Trophoblast cell (in vitro differentiated cells and primary cell): ENCODE measurements around the gene HHAT.

Experiments
- DNase-seq, 2 donors: peaks; one replicate each; pipeline ENCODE4 v3.0.0-alpha.2; 2016
- H2AFZ ChIP-seq: 2 replicates; pipeline ENCODE4 v1.6.1; 2013; ENCODE audit warnings: low read length, moderate library complexity, mild to moderate bottlenecking; ENCODE audit not compliant: insufficient read depth, poor library complexity
- H2AK5ac ChIP-seq: 2 replicates; pipeline ENCODE4 v1.6.1; 2013; ENCODE audit warnings: mild to moderate bottlenecking, low read length
- H2BK120ac ChIP-seq: 2 replicates; pipeline ENCODE4 v1.6.1; 2013; ENCODE audit warnings: low read length, mild to moderate bottlenecking, moderate library complexity; ENCODE audit not compliant: insufficient read depth, poor library complexity
- H2BK12ac ChIP-seq: 2 replicates; pipeline ENCODE4 v1.6.1; 2013; ENCODE audit warnings: mild to moderate bottlenecking, low read length, moderate library complexity
- H2BK5ac ChIP-seq: 2 replicates; pipeline ENCODE4 v1.6.1; 2013; ENCODE audit warnings: low read length, low read depth, moderate library complexity, mild to moderate bottlenecking; ENCODE audit not compliant: poor library complexity
- H3K14ac ChIP-seq: 2 replicates; pipeline ENCODE4 v1.6.1; 2013; ENCODE audit warnings: mild to moderate bottlenecking, low read length
- H3K18ac ChIP-seq: 2 replicates; pipeline ENCODE4 v1.6.1; 2013; ENCODE audit warnings: mild to moderate bottlenecking, low read length
- H3K23ac ChIP-seq: 2 replicates; pipeline ENCODE4 v1.6.1; 2013; ENCODE audit warnings: low read length
- H3K27ac ChIP-seq: 2 replicates; pipeline ENCODE4 v1.5.1; 2013; ENCODE audit warnings: low read depth, mild to moderate bottlenecking, inconsistent platforms, low read length, moderate library complexity
- H3K27me3 ChIP-seq: 2 replicates; pipeline ENCODE4 v1.6.1; 2013; ENCODE audit warnings: inconsistent platforms, mild to moderate bottlenecking, low read length, moderate library complexity; ENCODE audit not compliant: insufficient read depth
- H3K36me3 ChIP-seq, 2 experiments: 1 replicate in 1 of 2; 2 replicates in 1 of 2; pipeline ENCODE4 v1.6.1; 2013; ENCODE audit warnings: low read length in 2 of 2, mild to moderate bottlenecking in 2 of 2, moderate library complexity in 1 of 2; ENCODE audit not compliant: insufficient read depth in 2 of 2, control insufficient read depth in 1 of 2
- H3K4ac ChIP-seq: 2 replicates; pipeline ENCODE4 v1.6.1; 2013; ENCODE audit warnings: low read depth, mild to moderate bottlenecking, low read length, moderate library complexity
- H3K4me1 ChIP-seq, 2 experiments: 1 replicate in 1 of 2; 2 replicates in 1 of 2; pipeline ENCODE4 v1.6.1; 2013; ENCODE audit warnings: low read length in 2 of 2, mild to moderate bottlenecking in 2 of 2, moderate library complexity in 1 of 2; ENCODE audit not compliant: insufficient read depth in 2 of 2, control insufficient read depth in 1 of 2
- H3K4me2 ChIP-seq: 2 replicates; pipeline ENCODE4 v1.6.1; 2013; ENCODE audit warnings: inconsistent platforms, mild to moderate bottlenecking, low read length, moderate library complexity
- H3K4me3 ChIP-seq: 2 replicates; pipeline ENCODE4 v1.5.1; 2013; ENCODE audit warnings: mild to moderate bottlenecking, low read depth, low read length, inconsistent platforms
- H3K79me1 ChIP-seq: one replicate; pipeline ENCODE4 v1.6.1; 2013; ENCODE audit warnings: low read length
- H3K79me2 ChIP-seq: 2 replicates; pipeline ENCODE4 v1.6.1; 2013; ENCODE audit warnings: low read length, mild to moderate bottlenecking; ENCODE audit not compliant: control insufficient read depth, insufficient read depth, poor library complexity
- H3K9ac ChIP-seq: 2 replicates; pipeline ENCODE4 v1.6.1; 2013; ENCODE audit warnings: mild to moderate bottlenecking, low read length
- H3K9me3 ChIP-seq: 2 replicates; pipeline ENCODE4 v1.6.1; 2013; ENCODE audit warnings: low read depth, mild to moderate bottlenecking, control low read depth, inconsistent platforms, low read length; ENCODE audit not compliant: insufficient read depth
- H4K12ac ChIP-seq: 2 replicates; pipeline ENCODE4 v1.6.1; 2013; ENCODE audit warnings: low read depth, mild to moderate bottlenecking, low read length, moderate library complexity
- H4K8ac ChIP-seq: 2 replicates; pipeline ENCODE4 v1.6.1; 2013; ENCODE audit warnings: low read depth, mild to moderate bottlenecking, low read length, moderate library complexity
- H4K91ac ChIP-seq: one replicate; pipeline ENCODE4 v1.6.1; 2013; ENCODE audit warnings: low read depth, mild to moderate bottlenecking, low read length, moderate library complexity
- WGBS: extraction: QIAGEN DNeasy Blood & Tissue Kit; methylation state at CpG from one replicate; pipeline ENCODE4 v1.1.7; 2013; ENCODE audit warnings: missing lambda C conversion rate; ENCODE audit not compliant: insufficient read length, insufficient coverage; ENCODE audit errors: extremely low coverage; 5-methylcytosine and 5-hydroxymethylcytosine counted together

The HHAT gene

GRCh38 chr1:210631399-210631798, 302.7 kb downstream of the HHAT start:
- Histone ChIP-seq H4K8ac (no peak overlapping the region), H4K91ac (no peak overlapping the region), H3K27ac (no peak overlapping the region), H2AFZ (no peak overlapping the region), H3K4ac (no peak overlapping the region), H3K9me3 (no peaks in the 10 kb centered on the region), H3K79me2 (no peaks in the 10 kb centered on the region), H3K23ac (no peak overlapping the region), H2AK5ac (no peak overlapping the region), H3K36me3 (no peaks in the 10 kb centered on the region), H3K4me2 (no peak overlapping the region), H3K27me3 (no peaks in the 10 kb centered on the region), H3K4me3 (no peak overlapping the region), H3K18ac (no peak overlapping the region), H2BK12ac (no peak overlapping the region), H2BK5ac (no peak overlapping the region), H2BK120ac (no peak overlapping the region), H3K14ac (no peak overlapping the region), H3K4me1 (peaks cover 2 to 4% of the 10 kb centered on the region in 2 experiments), H3K9ac (no peak overlapping the region), H4K12ac (no peak overlapping the region), H3K79me1 (no peaks in the 10 kb centered on the region)
- no CpG with 5 or more reads among the region's 3 CpGs for WGBS
- no peak for DNase-seq

DNA sequence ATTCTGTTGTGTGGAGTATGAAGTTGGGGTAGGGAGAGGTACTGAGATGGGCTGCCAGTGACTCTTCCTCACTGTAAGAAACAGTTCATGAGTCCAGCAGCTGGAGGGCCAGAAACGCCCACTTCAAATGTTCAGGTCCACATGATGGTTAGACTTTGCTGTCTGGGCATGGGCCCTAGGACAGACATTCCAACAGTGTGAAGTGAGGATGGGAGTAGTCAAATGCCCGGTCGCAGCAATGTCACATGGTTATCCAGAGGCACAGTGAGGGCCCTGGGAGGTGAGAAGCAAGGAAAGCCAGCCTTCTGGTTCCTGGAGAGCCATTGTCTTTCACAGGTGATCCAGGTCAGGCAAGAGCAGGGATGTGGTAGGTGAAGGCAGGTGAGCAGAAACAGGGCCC, 304.4 kb downstream of the HHAT start:
- no peak overlapping the region for H2AFZ ChIP-seq
- no peak overlapping the region for H4K8ac ChIP-seq
- H4K91ac ChIP-seq = no peak overlapping the region
- DNase-seq = no peak
- H2BK5ac ChIP-seq = no peak overlapping the region
- no peak overlapping the region for H3K4me2 ChIP-seq
- H2BK12ac ChIP-seq = no peak overlapping the region
- H3K14ac ChIP-seq = no peak overlapping the region
- H3K9me3 ChIP-seq = no peaks in the 10 kb centered on the region
- H2BK120ac ChIP-seq = no peak overlapping the region
- no peaks in the 10 kb centered on the region for H3K36me3 ChIP-seq
- no peak overlapping the region for H3K23ac ChIP-seq
- H3K4me3 ChIP-seq = no peak overlapping the region
- no peaks in the 10 kb centered on the region for H3K79me2 ChIP-seq
- no peak overlapping the region for H3K27ac ChIP-seq
- no peaks in the 10 kb centered on the region for H3K79me1 ChIP-seq
- H3K4ac ChIP-seq = no peak overlapping the region
- H2AK5ac ChIP-seq = no peak overlapping the region
- H3K9ac ChIP-seq = no peak overlapping the region
- no peaks in the 10 kb centered on the region for H3K27me3 ChIP-seq
- peaks cover 2 to 4% of the 10 kb centered on the region in 2 experiments for H3K4me1 ChIP-seq
- H4K12ac ChIP-seq = no peak overlapping the region
- WGBS = no CpG with 5 or more reads among the region's 3 CpGs
- no peak overlapping the region for H3K18ac ChIP-seq

- Histone ChIP-seq H3K9ac (no peak overlapping the region), H3K79me2 (no peaks in the 10 kb centered on the region), H4K12ac (no peak overlapping the region), H3K27ac (no peak overlapping the region), H3K79me1 (no peaks in the 10 kb centered on the region), H4K91ac (no peak overlapping the region), H4K8ac (no peak overlapping the region), H3K4me3 (no peak overlapping the region), H2AFZ (no peak overlapping the region), H3K4me1 (peaks cover 2 to 4% of the 10 kb centered on the region in 2 experiments), H3K9me3 (no peaks in the 10 kb centered on the region), H2AK5ac (no peak overlapping the region), H3K18ac (no peak overlapping the region), H2BK12ac (no peak overlapping the region), H2BK120ac (no peak overlapping the region), H3K27me3 (no peaks in the 10 kb centered on the region), H3K4ac (no peak overlapping the region), H2BK5ac (no peak overlapping the region), H3K4me2 (no peak overlapping the region), H3K36me3 (no peaks in the 10 kb centered on the region), H3K14ac (no peak overlapping the region), H3K23ac (no peak overlapping the region)
- DNase-seq = no peak
- WGBS = no CpG with 5 or more reads among the region's 6 CpGs
These were observed 304.9 kb downstream of the HHAT start for GRCh38 chr1:210633636-210634035.

DNA sequence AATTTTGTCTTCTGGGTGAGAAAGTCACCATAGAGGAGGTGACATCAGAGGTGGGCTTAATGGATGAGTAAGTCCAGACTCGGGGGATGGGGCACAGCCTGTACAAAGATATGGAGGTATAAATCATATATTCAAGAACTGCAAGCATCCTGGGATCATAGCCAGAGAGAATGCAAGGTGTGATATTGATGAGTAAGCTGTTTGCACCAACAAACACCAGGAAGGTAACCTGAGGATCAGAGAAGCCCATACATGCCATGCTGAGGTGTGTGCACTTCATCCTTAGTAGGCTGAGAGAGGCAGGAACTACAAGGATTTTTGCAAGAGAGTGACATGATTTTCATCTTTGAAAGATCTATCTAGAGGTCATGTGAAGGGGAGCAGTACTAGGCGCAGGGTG, 306.4 kb downstream of the HHAT start:
- H2BK5ac ChIP-seq = no peak overlapping the region
- no peak overlapping the region for H3K9ac ChIP-seq
- no peaks in the 10 kb centered on the region for H3K79me1 ChIP-seq
- no peak overlapping the region for H3K14ac ChIP-seq
- no peak overlapping the region for H3K27ac ChIP-seq
- no peaks in the 10 kb centered on the region for H3K27me3 ChIP-seq
- peaks cover 2 to 4% of the 10 kb centered on the region in 2 experiments for H3K4me1 ChIP-seq
- no peak overlapping the region for H3K4me2 ChIP-seq
- H4K8ac ChIP-seq = no peak overlapping the region
- no peak overlapping the region for H2AFZ ChIP-seq
- H3K23ac ChIP-seq = no peak overlapping the region
- H2AK5ac ChIP-seq = no peak overlapping the region
- no peaks in the 10 kb centered on the region for H3K36me3 ChIP-seq
- H4K91ac ChIP-seq = no peak overlapping the region
- no peak overlapping the region for H4K12ac ChIP-seq
- no peak overlapping the region for H3K4ac ChIP-seq
- no peak overlapping the region for H3K18ac ChIP-seq
- WGBS = no CpG with 5 or more reads among the region's 2 CpGs
- no peak overlapping the region for H2BK12ac ChIP-seq
- H3K4me3 ChIP-seq = no peak overlapping the region
- H3K9me3 ChIP-seq = no peaks in the 10 kb centered on the region
- no peaks in the 10 kb centered on the region for H3K79me2 ChIP-seq
- DNase-seq = no peak
- no peak overlapping the region for H2BK120ac ChIP-seq
